A673 (cell line): ENCODE results near the gene EHBP1L1. TPM values are rescaled to one million over a fixed set of nuclear protein-coding genes. Genes with fewer than 3 reads are reported as not detected.

Experiments used
- BruUV-seq: library from RNA; stranded (reverse); fragments of 400-500 nt; replicated peaks from 2 replicates; lab custom pipeline; 2021; lab: Mats Ljungman, UMichigan
- CTCF ChIA-PET: fragments of 300-600 bp; sonication (Branson Sonifier 250); formaldehyde crosslinking; loops from one replicate; lab custom pipeline; 2022; ENCODE audit warnings: antibody characterized with exemption; lab: Charles Lee
- POLR2A ChIA-PET: fragments of 300-600 bp; sonication (Branson Sonifier 250); formaldehyde crosslinking; loops from one replicate; lab custom pipeline; 2022; ENCODE audit warnings: antibody characterized with exemption; ENCODE audit not compliant: low non-redundant PET; lab: Charles Lee
- DNase-seq: peaks from one replicate; pipeline ENCODE4 v3.0.0-alpha.2; 2015; ENCODE audit warnings: low spot score
- H3K27ac ChIP-seq: fragments of 200-600 bp; sonication (generic); 2 replicates; pipeline ENCODE4 v1.5.1; 2016; ENCODE audit warnings: mixed run types, low read depth, mild to moderate bottlenecking, mixed read lengths, antibody characterized with exemption, low read length; ENCODE audit not compliant: poor library complexity, severe bottlenecking
- H3K27me3 ChIP-seq: fragments of 200-600 bp; sonication (generic); replicated peaks from 2 replicates; pipeline ENCODE4 v1.6.1; 2017; ENCODE audit warnings: mixed run types, low read depth, mild to moderate bottlenecking, mixed read lengths, antibody characterized with exemption, low read length; ENCODE audit not compliant: insufficient read depth, poor library complexity
- H3K36me3 ChIP-seq: fragments of 200-600 bp; sonication (generic); 2 replicates; pipeline ENCODE4 v1.6.1; 2016; ENCODE audit warnings: mixed run types, mild to moderate bottlenecking, mixed read lengths, antibody characterized with exemption, low read length; ENCODE audit not compliant: insufficient read depth, poor library complexity, severe bottlenecking
- H3K4me1 ChIP-seq: fragments of 200-600 bp; sonication (generic); 2 replicates; pipeline ENCODE4 v1.6.1; 2017; ENCODE audit warnings: mixed run types, mild to moderate bottlenecking, mixed read lengths, antibody characterized with exemption, low read length; ENCODE audit not compliant: insufficient read depth, poor library complexity, severe bottlenecking
- H3K4me3 ChIP-seq: fragments of 200-600 bp; sonication (generic); 2 replicates; pipeline ENCODE4 v1.5.1; 2016; ENCODE audit warnings: low read depth, mixed run types, mild to moderate bottlenecking, mixed read lengths, low read length; ENCODE audit not compliant: poor library complexity, severe bottlenecking
- H3K9me3 ChIP-seq: fragments of 200-600 bp; sonication (generic); 2 replicates; pipeline ENCODE4 v1.6.1; 2016; ENCODE audit warnings: mixed run types, low read depth, mild to moderate bottlenecking, mixed read lengths, antibody characterized with exemption, low read length; ENCODE audit not compliant: poor library complexity, severe bottlenecking
- CTCF ChIP-seq: fragments of 300-800, 200-600 bp; sonication (generic); conservative IDR thresholded peaks from 2 replicates; pipeline ENCODE4 v1.5.1; 2017; ENCODE audit warnings: low read depth, mild to moderate bottlenecking, antibody characterized with exemption, low read length, moderate library complexity, mixed read lengths
- EZH2 ChIP-seq: fragments of 200-600 bp; sonication (generic); IDR thresholded peaks from 2 replicates; pipeline ENCODE4 v1.6.1; 2017; ENCODE audit warnings: borderline replicate concordance, low read depth, mild to moderate bottlenecking, mixed read lengths, antibody characterized with exemption, low read length; ENCODE audit not compliant: poor library complexity, severe bottlenecking
- intact Hi-C: fragments of 100-400 bp; cut with micrococcal nuclease; formaldehyde crosslinking; loops from one replicate; pipeline ENCODE4 v1.10.0; 2022; ENCODE audit not compliant: unreplicated experiment
- total RNA-seq: library from RNA; stranded (reverse); gene quantifications from 2 replicates; pipeline ENCODE4 v1.2.3, GENCODE V29; 2021

The EHBP1L1 gene
- total RNA-seq, 1 experiment from 2014 or later = 29.5 TPM

- ChIA-PET POLR2A (no interaction called here), CTCF (interaction anchor here (0.6 kb wide), 1 partner anchor 92 kb away, joined by 7 read pairs; no protein-coding TSS in a partner anchor)
- H3K4me3 ChIP-seq = no peak overlapping the region
- no peak overlapping the region for H3K27ac ChIP-seq
- H3K4me1 ChIP-seq = peaks cover 11% of the 10 kb centered on the region
- no peaks in the 10 kb centered on the region for H3K9me3 ChIP-seq
- DNase-seq = no peak
- no TSS peak for BruUV-seq
- H3K36me3 ChIP-seq = peaks cover 48% of the 10 kb centered on the region
- intact Hi-C loops = no loop called here
- no peaks in the 10 kb centered on the region for H3K27me3 ChIP-seq
- TF ChIP-seq CTCF = no peak
- TF ChIP-seq EZH2 = no peak
Measured at GRCh38 chr11:65634109-65634436, 58.2 kb downstream of the EHBP1L1 start.

- Histone ChIP-seq H3K4me3 (no peak overlapping the region), H3K4me1 (peaks cover 11% of the 10 kb centered on the region), H3K27me3 (no peaks in the 10 kb centered on the region), H3K36me3 (peaks cover 45% of the 10 kb centered on the region), H3K9me3 (no peaks in the 10 kb centered on the region), H3K27ac (no peak overlapping the region)
- ChIA-PET POLR2A (no interaction called here), CTCF (interaction anchor here (0.6 kb wide), 1 partner anchor 92 kb away, joined by 7 read pairs; no protein-coding TSS in a partner anchor)
- BruUV-seq = no TSS peak
- intact Hi-C loops = no loop called here
- DNase-seq = no peak
- TF ChIP-seq CTCF = no peak
- no peak for TF ChIP-seq EZH2
Measured at GRCh38 chr11:65634440-65634839, 58.6 kb downstream of the EHBP1L1 start.

- no peaks in the 10 kb centered on the region for H3K27me3 ChIP-seq
- H3K27ac ChIP-seq = no peak overlapping the region
- CTCF ChIA-PET = no interaction called here
- TF ChIP-seq CTCF (no peak), EZH2 (no peak)
- no peak for DNase-seq
- peaks cover 38% of the 10 kb centered on the region for H3K36me3 ChIP-seq
- POLR2A ChIA-PET = no interaction called here
- no TSS peak for BruUV-seq
- H3K9me3 ChIP-seq = no peaks in the 10 kb centered on the region
- peaks cover 11% of the 10 kb centered on the region for H3K4me1 ChIP-seq
- H3K4me3 ChIP-seq = no peak overlapping the region
- intact Hi-C loops = no loop called here
Measured at GRCh38 chr11:65634905-65635731, 59.3 kb downstream of the EHBP1L1 start.
